Measurements from ENCODE around the gene INS.

Gene INS

DNA sequence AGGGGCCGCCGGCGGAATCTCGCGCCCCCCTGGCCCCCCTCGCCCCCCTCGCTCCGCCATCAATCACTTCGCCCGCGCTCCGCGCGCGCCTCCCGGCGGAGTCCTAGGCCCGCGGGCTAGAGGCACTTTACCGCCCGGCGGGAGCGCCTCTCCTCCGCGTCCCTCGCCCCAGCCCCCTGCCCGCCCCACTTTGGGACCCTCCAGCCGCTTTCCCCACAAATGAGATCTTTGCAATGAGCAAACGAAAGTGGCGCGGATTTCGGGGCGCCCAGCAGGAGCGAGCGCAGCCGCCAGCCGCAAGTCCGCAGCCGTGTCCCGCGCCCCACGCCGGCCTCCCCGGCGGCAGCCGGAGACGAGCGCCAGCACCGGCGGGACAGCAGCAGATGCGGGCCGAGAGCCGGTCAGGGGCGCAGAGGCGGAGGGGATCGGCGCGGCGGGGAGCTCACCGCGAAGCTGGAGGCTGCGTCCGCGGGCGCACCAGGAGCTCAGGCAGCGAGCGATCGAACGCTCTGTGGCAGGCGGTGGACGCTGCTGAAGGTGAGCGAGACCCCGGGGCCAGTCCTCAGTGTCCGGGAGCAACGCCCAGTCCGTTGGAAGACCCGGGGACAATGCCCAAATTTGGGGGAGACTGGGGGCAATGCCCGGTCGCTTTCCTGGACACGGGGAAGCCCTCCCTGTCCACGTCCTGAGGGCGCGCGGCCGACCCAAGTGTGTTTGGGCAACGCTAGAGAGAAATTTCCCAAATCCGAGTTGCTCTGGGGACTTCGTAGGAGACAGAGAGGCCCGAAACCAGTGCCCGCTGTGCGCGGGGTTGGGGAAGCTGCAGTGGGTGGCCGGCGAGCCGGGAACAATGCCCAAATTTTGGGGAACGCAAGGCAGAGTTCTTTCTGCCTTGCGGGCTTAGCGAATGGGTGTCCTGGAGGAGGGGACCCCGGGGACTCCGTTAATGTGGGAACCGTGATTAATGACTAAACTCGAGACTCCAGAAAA lies 20.3 kb downstream of the INS start:
- no peaks in the 10 kb centered on the region for H4K20me1 ChIP-seq (ENCODE audit: low read depth, low read length)
- H3K27ac ChIP-seq (ENCODE audit: low read depth, low read length), result no peak overlapping the region
- H3K27me3 ChIP-seq (ENCODE audit: low read length), result no peaks in the 10 kb centered on the region
- no peaks in the 10 kb centered on the region for H3K9me2 ChIP-seq (replicated peaks; ENCODE audit: insufficient read depth, low read length)
- no peak overlapping the region for H3K4me2 ChIP-seq (ENCODE audit: low read depth, low read length, poor library complexity, severe bottlenecking)
- no peaks in the 10 kb centered on the region for H3F3A ChIP-seq (ENCODE audit: insufficient read depth)
- no peak overlapping the region for H2AFZ ChIP-seq (ENCODE audit: low read depth, low read length, severe bottlenecking)
- no peak overlapping the region for H3K4me3 ChIP-seq (ENCODE audit: insufficient read depth, low read length, poor library complexity, severe bottlenecking)
- TF ChIP-seq EZH2phosphoT487 (conservative IDR thresholded peaks at IDR 0.05; ENCODE audit: low read length), result no peak
- TF ChIP-seq, protein P1, sequence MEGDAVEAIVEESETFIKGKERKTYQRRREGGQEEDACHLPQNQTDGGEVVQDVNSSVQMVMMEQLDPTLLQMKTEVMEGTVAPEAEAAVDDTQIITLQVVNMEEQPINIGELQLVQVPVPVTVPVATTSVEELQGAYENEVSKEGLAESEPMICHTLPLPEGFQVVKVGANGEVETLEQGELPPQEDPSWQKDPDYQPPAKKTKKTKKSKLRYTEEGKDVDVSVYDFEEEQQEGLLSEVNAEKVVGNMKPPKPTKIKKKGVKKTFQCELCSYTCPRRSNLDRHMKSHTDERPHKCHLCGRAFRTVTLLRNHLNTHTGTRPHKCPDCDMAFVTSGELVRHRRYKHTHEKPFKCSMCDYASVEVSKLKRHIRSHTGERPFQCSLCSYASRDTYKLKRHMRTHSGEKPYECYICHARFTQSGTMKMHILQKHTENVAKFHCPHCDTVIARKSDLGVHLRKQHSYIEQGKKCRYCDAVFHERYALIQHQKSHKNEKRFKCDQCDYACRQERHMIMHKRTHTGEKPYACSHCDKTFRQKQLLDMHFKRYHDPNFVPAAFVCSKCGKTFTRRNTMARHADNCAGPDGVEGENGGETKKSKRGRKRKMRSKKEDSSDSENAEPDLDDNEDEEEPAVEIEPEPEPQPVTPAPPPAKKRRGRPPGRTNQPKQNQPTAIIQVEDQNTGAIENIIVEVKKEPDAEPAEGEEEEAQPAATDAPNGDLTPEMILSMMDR (IDR thresholded peaks at IDR 0.05; ENCODE audit: insufficient read depth, low read length, poor library complexity, severe bottlenecking), result no peak
- no peaks in the 10 kb centered on the region for H3K9me3 ChIP-seq (ENCODE audit: insufficient read depth, low read length)
- no peaks in the 10 kb centered on the region for H3K79me2 ChIP-seq (ENCODE audit: insufficient read depth, low read length)
- H3K36me3 ChIP-seq (ENCODE audit: low read length), result no peaks in the 10 kb centered on the region
- H3K9ac ChIP-seq (ENCODE audit: low read length), result no peak overlapping the region

DNA sequence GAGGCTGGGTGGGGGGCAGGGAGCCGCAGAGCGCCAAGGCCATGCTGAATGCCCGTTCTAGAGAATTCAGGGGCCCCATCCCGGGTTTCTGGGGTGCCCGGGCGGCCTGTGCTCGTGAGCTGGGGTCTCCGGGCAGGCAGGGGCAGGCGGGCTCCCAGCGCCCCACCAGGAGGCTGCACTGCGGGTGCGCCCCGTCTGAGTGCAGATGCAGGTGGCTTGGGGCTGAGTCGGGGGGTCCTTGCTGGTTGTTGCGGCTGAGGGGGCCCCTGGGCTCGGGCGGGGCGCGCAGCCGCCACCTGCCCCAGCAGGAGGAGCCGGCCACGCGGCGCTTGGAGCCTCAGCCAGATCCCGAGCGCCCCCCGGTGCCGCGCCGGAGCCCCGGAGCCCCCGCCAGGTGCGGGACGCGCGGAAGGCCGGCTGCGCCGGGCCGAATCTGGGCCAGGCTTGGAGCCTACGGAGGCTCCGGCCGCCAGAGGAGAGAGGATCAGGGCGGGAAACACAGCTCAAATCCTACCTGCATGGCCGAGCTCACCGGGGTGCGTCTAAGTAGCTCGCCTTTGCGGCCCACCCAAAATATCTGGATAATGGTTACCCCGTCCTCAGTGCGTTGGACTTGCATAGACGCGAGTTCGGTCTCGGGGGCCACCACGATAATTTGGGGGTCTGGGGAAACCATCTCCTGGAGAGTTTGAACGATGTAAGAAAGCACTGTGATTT lies 21.2 kb downstream of the INS start:
- H3K9me2 ChIP-seq (replicated peaks; ENCODE audit: insufficient read depth, low read length), result no peaks in the 10 kb centered on the region
- H3K36me3 ChIP-seq (ENCODE audit: low read length), result no peaks in the 10 kb centered on the region
- H3K9ac ChIP-seq (ENCODE audit: low read length), result no peak overlapping the region
- H3F3A ChIP-seq (ENCODE audit: insufficient read depth), result no peaks in the 10 kb centered on the region
- H3K4me2 ChIP-seq (ENCODE audit: low read depth, low read length, poor library complexity, severe bottlenecking), result no peak overlapping the region
- no peaks in the 10 kb centered on the region for H4K20me1 ChIP-seq (ENCODE audit: low read depth, low read length)
- TF ChIP-seq EZH2phosphoT487 (conservative IDR thresholded peaks at IDR 0.05; ENCODE audit: low read length), result no peak
- TF ChIP-seq, protein P1 (IDR thresholded peaks at IDR 0.05; ENCODE audit: insufficient read depth, low read length, poor library complexity, severe bottlenecking), result no peak
- H2AFZ ChIP-seq (ENCODE audit: low read depth, low read length, severe bottlenecking), result no peak overlapping the region
- no peaks in the 10 kb centered on the region for H3K27me3 ChIP-seq (ENCODE audit: low read length)
- no peaks in the 10 kb centered on the region for H3K9me3 ChIP-seq (ENCODE audit: insufficient read depth, low read length)
- no peaks in the 10 kb centered on the region for H3K79me2 ChIP-seq (ENCODE audit: insufficient read depth, low read length)
- H3K27ac ChIP-seq (ENCODE audit: low read depth, low read length), result no peak overlapping the region
- no peak overlapping the region for H3K4me3 ChIP-seq (ENCODE audit: insufficient read depth, low read length, poor library complexity, severe bottlenecking)

DNA sequence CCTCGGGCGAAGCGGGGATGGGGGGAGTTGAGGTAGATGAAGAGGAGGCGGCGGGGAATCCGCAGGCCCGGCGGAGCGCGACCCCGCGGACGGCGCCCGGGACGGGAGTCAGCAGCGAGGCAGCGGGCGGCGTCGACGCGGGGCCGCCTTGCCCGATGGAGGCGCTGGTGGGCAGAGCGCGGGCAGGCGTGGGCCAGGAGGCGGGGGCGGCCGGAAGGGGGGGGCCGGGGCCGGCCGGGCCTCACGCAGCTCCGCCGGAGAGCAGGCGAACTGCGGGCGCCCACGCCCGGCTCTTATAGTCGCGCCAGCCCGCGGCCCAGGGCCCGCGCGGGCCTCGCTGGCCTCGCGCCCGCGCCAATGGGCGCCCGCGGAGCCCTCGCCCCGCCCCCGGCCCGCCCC lies 21.9 kb downstream of the INS start, which contains the start of gene IGF2:
Gene IGF2 (minus strand): TSS at position 267 of the 399 bp plus-strand sequence. CDS start 3,866 bp downstream, outside the sequence.
- Histone ChIP-seq H3K4me2 (ENCODE audit: low read depth, low read length, poor library complexity, severe bottlenecking) (no peak within 1 kb of the TSS), H3K9ac (ENCODE audit: low read length) (no peak within 1 kb of the TSS), H3K9me3 (ENCODE audit: insufficient read depth, low read length) (no peaks in the 10 kb centered on the region), H3F3A (ENCODE audit: insufficient read depth) (no peaks in the 10 kb centered on the region), H3K9me2 (replicated peaks; ENCODE audit: insufficient read depth, low read length) (no peaks in the 10 kb centered on the region), H3K27me3 (ENCODE audit: low read length) (no peaks in the 10 kb centered on the region), H3K36me3 (ENCODE audit: low read length) (no peaks in the 10 kb centered on the region), H2AFZ (ENCODE audit: low read depth, low read length, severe bottlenecking) (no peak within 1 kb of the TSS), H3K4me3 (ENCODE audit: insufficient read depth, low read length, poor library complexity, severe bottlenecking) (no peak within 1 kb of the TSS), H3K79me2 (ENCODE audit: insufficient read depth, low read length) (no peaks in the 10 kb centered on the region), H4K20me1 (ENCODE audit: low read depth, low read length) (no peaks in the 10 kb centered on the region), H3K27ac (ENCODE audit: low read depth, low read length) (no peak within 1 kb of the TSS)
- no peak for TF ChIP-seq EZH2phosphoT487 (conservative IDR thresholded peaks at IDR 0.05; ENCODE audit: low read length)
- TF ChIP-seq, protein P1 (IDR thresholded peaks at IDR 0.05; ENCODE audit: insufficient read depth, low read length, poor library complexity, severe bottlenecking), result no peak

Data from SU-DHL-6 (cell line).